Measurements from ENCODE around the gene EREG.
A peak's percentile ranks its signal among the peaks of the same experiment; 100 is the strongest.

EREG gene, protein sequence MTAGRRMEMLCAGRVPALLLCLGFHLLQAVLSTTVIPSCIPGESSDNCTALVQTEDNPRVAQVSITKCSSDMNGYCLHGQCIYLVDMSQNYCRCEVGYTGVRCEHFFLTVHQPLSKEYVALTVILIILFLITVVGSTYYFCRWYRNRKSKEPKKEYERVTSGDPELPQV

DNA sequence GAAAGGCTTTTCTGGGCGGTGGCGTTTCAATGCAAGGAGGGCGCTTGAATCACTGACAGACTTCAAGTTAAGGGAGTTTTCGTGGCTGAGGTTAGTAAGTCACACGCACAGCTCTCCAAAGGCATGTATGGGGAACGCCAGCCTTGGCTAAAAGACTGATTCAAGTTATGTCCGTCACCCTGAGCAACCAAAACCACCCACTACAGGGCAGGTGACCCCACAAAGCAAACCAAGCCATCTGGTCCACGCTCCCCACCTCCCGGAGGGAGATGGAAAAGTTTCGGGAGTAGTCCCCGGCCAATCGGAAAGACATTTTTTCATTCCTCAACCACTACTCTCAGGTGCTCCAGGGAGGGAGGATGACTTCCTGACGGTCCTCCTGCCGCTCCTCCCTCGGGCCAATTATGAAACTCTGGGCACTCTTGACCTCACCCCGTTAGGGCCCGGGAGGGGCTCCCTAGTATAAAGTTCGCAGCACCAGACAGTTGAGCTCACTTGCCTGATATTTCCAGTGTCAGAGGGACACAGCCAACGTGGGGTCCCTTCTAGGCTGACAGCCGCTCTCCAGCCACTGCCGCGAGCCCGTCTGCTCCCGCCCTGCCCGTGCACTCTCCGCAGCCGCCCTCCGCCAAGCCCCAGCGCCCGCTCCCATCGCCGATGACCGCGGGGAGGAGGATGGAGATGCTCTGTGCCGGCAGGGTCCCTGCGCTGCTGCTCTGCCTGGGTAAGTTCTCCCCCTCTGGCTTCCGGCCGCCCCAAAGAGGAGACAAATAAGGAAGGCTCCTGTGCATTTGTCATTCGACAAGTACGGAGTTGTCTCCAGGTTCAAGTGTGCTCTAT is at the start of gene EREG:
Gene EREG, plus strand, starts transcription at position 494 of the 840 bp plus-strand sequence. Its CDS starts 164 bp downstream, at position 658.
- ChIA-PET CTCF (interaction anchor here (0.6 to 0.9 kb wide), 3 partner anchors 167 to 296 kb away, joined by 3 to 9 read pairs (median 3); no protein-coding TSS in a partner anchor), POLR2A (ENCODE audit: low non-redundant PET) (interaction anchor here (0.6 kb wide), 2 partner anchors 32 to 85 kb away, joined by 4 to 7 read pairs; no protein-coding TSS in a partner anchor)
- TF ChIP-seq, protein P1, sequence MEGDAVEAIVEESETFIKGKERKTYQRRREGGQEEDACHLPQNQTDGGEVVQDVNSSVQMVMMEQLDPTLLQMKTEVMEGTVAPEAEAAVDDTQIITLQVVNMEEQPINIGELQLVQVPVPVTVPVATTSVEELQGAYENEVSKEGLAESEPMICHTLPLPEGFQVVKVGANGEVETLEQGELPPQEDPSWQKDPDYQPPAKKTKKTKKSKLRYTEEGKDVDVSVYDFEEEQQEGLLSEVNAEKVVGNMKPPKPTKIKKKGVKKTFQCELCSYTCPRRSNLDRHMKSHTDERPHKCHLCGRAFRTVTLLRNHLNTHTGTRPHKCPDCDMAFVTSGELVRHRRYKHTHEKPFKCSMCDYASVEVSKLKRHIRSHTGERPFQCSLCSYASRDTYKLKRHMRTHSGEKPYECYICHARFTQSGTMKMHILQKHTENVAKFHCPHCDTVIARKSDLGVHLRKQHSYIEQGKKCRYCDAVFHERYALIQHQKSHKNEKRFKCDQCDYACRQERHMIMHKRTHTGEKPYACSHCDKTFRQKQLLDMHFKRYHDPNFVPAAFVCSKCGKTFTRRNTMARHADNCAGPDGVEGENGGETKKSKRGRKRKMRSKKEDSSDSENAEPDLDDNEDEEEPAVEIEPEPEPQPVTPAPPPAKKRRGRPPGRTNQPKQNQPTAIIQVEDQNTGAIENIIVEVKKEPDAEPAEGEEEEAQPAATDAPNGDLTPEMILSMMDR (conservative IDR thresholded peaks at IDR 0.05; ENCODE audit: low read depth), result no peak
- peak within 1 kb of the TSS; percentile 92 for H3K27ac ChIP-seq
- DNase-seq (ENCODE audit: low spot score), result peak; percentile 52

DNA sequence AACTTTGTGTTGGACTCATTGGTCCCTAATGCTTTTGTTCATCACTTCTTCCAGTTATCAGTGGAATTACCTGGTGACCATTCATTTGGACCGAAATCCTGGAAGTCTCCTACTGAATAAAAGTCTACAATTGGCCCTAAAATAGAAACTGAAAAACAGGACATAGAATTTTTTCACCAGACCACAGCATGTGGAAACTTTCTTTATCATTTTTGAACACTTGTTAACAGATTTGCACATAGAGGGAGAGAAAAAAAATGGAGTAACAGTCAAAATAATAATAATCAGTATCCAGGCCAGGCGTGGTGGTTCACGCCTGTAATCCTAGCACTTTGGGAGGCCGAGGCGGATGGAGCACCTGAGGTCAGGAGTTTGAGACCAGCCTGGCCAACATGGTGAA is 49.6 kb upstream of the EREG start:
- POLR2A ChIA-PET (ENCODE audit: low non-redundant PET), result no interaction called here
- CTCF ChIA-PET, result interaction anchor here (0.6 to 1.2 kb wide), 2 partner anchors 87 to 412 kb away, joined by 3 to 4 read pairs; no protein-coding TSS in a partner anchor
- DNase-seq (ENCODE audit: low spot score), result no peak
- TF ChIP-seq, protein P1 (conservative IDR thresholded peaks at IDR 0.05; ENCODE audit: low read depth), result no peak
- H3K27ac ChIP-seq, result no peak overlapping the region

DNA sequence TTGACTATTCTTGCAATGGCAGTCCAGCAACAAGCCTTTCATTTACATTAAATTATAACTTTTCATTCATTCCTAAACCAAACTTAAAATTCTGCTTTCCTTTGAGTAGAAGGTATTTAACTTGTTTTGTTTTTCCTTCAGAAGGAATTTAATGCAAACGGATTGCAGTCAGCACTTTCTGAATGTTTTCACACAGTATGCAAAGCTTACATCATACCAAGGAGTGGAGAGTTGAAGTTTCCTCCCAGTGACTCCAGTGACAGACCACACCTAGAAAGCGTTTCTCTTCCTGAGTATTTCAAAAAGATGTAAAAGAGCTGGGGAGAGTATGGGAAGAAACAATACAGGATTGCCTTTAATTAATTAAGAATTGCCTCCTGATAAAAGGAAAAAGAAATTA is 48.5 kb upstream of the EREG start:
- ChIA-PET CTCF (interaction anchor here (1.2 kb wide), 1 partner anchor 88 kb away, joined by 7 read pairs; no protein-coding TSS in a partner anchor), POLR2A (ENCODE audit: low non-redundant PET) (no interaction called here)
- no peak overlapping the region for H3K27ac ChIP-seq
- DNase-seq (ENCODE audit: low spot score), result no peak
- TF ChIP-seq, protein P1 (conservative IDR thresholded peaks at IDR 0.05; ENCODE audit: low read depth), result no peak

DNA sequence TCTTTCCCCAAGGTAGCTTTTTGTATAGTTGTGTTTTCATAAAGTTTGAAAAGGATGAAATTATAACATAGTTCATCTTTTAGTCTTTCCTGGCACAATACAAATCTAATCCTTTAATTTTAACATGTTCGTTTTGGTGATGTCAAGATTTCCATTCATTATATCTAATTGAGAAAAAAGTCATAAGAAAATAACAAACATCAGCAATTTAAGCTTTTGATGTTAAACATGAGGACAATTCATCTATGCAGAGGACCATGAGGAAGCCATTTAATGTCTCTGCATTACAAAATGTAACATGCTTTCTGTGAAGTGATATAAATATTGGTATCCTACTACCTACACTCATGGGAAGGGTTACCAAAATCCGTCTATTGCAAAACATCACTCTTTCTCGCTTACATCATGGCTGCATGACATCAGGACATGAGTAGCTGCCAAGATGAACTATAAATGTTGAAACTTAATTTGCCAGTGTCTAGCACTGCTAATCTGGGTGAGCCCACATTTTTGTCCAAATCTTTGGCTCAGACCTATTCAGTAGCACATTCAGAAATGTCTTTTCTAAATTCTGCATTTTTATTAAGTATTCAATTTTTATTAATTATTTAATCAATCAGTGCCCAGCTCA is 47.2 kb upstream of the EREG start:
- H3K27ac ChIP-seq, result no peak overlapping the region
- ChIA-PET CTCF (interaction anchor here (0.5 to 1.9 kb wide), 5 partner anchors 89 to 1407 kb away, joined by 3 to 8 read pairs (median 4); partner anchors contain the start of gene USO1), POLR2A (ENCODE audit: low non-redundant PET) (no interaction called here)
- TF ChIP-seq, protein P1 (conservative IDR thresholded peaks at IDR 0.05; ENCODE audit: low read depth), result no peak
- no peak for DNase-seq (ENCODE audit: low spot score)

DNA sequence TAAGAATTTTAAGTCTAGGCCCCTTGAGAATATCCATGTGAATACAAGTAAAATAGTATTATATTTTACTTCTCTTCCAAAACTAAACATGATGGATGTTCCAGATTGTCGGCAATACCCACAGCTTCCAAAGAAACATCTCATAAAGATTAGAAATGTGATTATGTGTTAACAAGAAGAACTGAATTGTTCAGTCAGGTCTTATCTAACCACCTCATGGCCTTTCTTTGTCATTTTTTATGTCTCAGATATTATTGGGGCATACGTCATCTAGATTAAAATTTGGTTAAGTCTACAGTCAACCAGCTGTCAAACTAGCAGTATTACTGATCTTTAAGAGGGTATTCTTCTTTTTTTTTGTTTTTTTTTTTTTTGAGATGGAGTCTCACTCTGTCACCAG is 46.7 kb upstream of the EREG start:
- CTCF ChIA-PET, result interaction anchor here (0.5 to 1.9 kb wide), 5 partner anchors 90 to 1406 kb away, joined by 3 to 8 read pairs (median 4); partner anchors contain the start of gene USO1
- TF ChIP-seq, protein P1 (conservative IDR thresholded peaks at IDR 0.05; ENCODE audit: low read depth), result no peak
- POLR2A ChIA-PET (ENCODE audit: low non-redundant PET), result no interaction called here
- H3K27ac ChIP-seq, result no peak overlapping the region
- DNase-seq (ENCODE audit: low spot score), result no peak

DNA sequence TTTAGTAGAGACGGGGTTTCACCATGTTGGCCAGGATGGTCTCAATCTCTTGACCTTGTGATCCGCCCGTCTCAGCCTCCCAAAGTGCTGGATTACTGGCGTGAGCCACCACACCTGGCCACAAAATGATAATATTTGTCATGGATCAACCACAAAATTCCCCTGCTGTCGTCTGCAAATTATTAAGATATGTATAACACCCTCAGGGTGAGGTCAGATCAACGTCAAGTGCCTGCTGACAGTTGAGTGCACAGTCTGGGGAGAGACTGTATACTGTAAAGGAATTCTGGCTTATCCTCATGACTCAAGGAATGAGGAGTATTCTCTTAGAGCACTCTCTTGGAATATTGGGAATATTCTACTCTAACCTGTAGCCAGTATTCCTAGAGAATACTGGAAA is 45.5 kb upstream of the EREG start:
- H3K27ac ChIP-seq, result no peak overlapping the region
- ChIA-PET POLR2A (ENCODE audit: low non-redundant PET) (no interaction called here), CTCF (interaction anchor here (0.6 to 1.9 kb wide), 4 partner anchors 84 to 356 kb away, joined by 3 to 8 read pairs (median 4); no protein-coding TSS in a partner anchor)
- no peak for DNase-seq (ENCODE audit: low spot score)
- TF ChIP-seq, protein P1 (conservative IDR thresholded peaks at IDR 0.05; ENCODE audit: low read depth), result no peak
